Hematopoietic multipotent progenitor cell treated with erythropoietin and hydrocortisone succinate and interleukin-3 and kit ligand, for 4 days (in vitro differentiated cells): ENCODE data around the gene PPP2R1B.
"Not testable (repeated sequence)": the region's sequence is repeated elsewhere in the genome, so short reads cannot be mapped to it uniquely, and the experiment has no call there.

Source experiments
- DNase-seq: peaks from one replicate; pipeline ENCODE4 v3.0.0-alpha.2; 2015

Gene PPP2R1B

DNA sequence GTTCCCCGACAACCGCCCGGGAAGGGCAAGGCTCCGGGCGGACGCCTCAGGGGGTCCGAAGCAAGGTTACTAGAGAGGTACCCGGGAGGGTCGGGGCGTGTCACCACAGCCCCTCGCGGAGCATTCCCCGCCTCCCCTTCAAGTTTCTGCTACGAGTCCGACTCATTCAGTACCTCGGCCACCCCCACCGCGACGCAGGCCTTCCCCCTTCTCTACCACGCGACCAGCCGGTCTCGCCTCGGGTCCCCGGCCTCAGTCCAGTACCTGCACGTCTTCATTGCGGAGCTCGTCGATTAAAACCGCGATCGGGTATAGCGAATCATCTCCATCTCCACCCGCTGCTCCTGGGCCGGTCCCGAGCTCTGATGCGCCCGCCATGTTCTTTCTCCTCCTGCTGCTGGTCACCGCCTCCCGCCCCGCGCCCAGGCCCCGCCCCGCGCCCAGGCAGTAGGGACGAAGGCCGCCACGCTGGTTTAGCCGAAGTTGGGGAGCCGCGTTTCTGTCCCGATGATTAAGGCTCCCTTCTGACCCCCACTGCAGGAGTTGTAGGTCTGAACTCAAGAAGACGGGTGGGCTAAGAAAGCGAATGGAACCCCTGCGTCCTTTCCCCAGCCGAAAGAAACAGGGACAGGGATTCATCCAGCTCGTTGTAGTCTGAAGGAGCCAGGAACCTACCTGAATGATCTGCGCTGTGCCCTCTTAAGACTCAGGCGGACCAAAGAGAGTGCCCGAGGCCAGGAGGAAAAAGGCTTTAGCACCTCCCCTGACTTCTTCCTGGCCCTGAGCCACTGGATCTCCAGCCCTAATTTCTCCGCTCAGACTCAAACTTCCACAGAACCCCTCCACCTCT, at the start of gene PPP2R1B:
Gene PPP2R1B (minus strand): TSS at position 406 of the 850 bp plus-strand sequence. CDS start 28 bp downstream, at position 378.
- DNase-seq, result peak; percentile 87

DNA sequence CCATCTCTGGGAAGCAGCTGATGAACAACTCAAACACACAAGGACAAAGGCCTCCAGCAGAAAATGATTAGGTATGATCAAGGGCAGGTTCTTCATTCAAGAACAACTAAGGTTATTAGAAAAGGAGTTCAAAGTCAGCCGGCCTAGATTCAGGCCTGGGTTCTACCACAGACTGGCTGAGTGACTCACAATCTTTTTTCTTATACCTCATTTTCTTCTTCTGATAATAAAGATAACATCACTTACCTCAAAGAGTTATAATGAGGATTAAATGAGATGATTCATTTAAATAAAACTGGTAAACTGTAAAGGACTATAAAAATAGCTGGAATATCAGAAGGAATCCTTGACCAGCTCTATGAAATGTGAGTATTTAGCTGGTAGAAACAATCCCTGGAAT, 49.3 kb upstream of the PPP2R1B start:
- peak; percentile 8 for DNase-seq

DNA sequence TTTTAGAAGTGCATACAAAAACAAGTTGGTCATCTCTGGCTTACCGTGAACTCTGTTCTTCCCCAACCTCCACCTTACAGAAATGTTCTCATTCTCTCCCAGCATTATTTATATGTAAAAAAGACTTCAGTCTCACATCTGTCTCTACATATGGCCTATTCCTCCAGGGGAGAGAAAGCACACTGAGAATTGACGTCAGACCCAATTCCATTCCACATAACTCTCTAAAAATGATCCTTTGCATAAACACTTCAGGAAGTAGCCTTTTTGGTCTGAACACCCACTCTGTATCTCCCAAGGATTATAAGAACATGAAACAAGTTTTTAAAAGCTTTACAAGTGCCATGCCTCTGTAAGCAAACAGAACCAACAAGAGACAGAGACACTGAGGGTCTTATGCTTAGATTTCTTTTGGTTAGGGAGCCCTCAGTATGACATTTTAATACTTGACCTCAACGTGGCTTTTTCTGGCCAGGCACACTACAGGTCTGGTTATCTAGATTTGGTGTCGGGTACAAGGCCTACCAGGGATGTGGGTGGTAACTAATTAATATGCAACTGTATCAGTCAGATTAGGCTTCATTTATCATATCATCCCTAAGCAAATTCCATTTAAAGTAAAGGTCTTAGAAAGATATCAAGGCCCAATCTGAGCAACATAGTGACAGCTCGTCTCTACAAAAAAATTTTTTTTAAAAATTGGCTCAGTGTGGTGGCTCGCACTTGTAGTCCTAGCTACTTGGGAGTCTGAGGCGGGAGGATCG, 48.5 kb upstream of the PPP2R1B start:
- peak; percentile 74 for DNase-seq

DNA sequence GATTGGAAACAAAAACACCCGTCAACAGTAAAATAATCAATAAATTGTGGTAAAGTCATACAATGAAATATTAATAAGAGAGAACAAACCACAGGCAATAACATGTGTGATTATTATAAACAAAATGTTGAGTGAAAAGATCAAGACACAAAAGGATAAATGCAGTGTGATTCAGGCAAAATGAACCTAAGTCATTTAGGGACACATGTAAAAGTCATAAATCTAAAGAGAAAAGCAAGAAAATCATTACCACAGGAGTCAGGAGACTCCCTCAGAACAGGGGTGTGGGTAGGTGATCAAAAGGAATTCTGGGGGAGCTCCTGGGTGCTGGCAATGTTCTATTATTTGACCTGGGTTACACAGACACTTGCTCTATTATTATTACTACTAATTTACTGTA, 47.9 kb upstream of the PPP2R1B start:
- no peak for DNase-seq

DNA sequence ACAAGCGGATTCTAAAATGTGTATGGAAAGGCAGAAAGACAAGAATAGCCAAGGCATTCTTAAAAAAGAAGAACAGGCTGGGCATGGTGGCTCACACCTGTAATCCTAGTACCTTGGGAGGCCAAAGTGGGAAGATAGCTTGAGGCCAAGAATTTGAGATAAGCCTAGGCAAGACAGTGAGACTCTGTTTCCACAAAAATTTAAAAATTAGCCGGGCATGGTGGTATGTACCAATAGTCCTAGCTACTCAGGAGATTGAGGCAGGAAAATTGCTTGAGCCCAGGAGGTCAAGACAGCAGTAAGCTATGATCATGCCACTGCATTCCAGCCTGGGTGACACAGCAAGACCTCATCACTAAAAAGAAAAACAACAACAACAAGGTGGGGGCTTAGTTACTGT, 46.0 kb upstream of the PPP2R1B start:
- no peak for DNase-seq

DNA sequence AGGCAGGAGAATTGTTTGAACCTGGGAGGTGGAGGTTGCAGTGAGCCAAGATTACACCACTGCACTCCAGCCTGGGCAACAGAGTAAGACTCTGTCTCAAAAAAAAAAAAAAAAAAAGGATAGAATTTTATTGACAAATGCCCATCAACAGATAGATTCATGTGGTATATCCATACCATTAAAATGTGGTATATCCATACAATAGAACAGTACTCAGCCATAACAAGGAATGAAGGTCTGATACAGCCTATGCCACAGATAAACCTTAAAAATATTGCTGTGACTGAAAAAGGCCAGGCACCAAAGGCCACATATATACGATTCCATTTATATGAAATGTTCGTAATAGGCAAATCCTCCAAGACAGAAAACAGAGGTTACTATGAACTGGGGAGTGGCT, 45.3 kb upstream of the PPP2R1B start:
- no peak for DNase-seq

DNA sequence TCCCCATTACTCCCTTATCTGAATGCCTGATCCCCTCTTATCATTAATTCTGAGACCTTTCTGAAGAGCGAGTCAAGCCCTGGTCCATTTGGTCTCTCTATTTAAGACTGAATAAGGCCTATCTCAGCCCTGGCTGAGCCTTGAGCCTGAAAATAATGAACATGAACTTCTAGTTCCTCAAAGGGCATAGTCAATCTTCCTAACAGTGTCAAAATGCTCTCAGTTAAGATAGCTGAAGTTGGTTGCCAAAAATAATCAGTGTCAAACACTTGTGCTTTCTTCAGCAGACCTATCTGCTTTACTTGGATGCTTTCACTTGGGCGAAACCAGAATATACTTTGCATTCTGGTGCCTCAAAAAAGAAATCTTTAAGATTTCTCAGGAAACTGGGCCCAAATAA, 42.6 kb upstream of the PPP2R1B start:
- DNase-seq, result no peak

DNA sequence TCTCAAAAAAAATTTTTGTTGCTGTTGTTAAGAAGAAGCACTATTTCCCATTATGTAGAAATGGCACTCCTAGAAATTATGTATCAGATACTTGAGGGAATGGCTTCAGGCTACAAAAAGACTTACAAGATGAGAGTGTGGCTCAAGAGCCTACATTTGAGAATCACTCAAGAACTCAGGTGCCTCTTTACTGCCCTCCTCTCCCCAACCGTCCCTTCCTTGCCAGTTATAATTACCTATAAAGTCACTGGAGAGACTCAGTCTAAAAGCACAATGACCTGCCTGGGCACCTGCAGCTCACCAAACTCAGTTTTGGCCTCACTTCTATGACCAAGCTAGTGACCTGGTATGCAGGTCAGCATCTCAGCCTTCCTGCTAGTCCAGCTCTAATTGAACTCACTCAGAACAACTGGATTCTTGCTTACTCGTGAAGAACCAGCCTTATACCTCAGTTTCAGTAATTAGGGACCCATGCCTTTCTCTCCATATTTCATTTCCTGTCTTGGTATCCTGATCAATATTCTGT, 41.9 kb upstream of the PPP2R1B start:
- no peak for DNase-seq

DNA sequence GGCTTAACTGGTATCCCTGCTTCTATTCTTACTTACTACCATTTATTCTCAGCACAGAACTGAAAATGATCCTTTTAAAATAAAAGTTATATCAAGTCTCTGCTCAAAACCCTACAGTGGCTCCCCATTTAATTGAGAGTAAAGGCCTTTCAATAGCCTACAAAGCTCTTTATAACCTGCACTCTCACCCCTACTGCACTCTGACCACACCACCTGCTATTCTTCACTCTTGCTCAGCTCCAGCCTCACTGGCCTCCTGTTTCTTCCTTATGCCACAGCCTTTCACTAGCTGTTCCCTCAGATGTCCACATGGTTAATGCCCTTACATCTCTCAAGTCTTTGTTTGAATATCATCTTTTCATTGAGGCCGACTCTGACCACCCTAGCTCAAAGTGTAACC, 40.9 kb upstream of the PPP2R1B start:
- no peak for DNase-seq

DNA sequence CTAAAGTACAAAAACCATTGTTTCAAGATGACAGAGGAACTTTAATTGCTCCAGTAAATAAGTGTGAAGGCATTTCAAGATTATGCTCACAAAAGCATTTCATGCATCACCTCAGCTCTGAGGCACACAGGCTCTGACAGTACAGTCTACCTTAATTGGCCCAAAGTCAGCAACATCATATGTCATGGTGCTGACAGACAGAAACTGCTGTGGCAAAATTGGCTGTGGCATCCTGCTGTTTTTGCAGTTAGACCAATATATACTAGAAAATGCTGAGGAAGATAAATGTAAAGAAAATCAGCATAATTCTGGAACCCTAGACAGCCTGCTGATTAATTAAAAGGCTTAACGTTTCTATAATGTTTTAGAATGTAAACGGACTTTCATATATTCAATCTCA, 34.9 kb upstream of the PPP2R1B start:
- no peak for DNase-seq

DNA sequence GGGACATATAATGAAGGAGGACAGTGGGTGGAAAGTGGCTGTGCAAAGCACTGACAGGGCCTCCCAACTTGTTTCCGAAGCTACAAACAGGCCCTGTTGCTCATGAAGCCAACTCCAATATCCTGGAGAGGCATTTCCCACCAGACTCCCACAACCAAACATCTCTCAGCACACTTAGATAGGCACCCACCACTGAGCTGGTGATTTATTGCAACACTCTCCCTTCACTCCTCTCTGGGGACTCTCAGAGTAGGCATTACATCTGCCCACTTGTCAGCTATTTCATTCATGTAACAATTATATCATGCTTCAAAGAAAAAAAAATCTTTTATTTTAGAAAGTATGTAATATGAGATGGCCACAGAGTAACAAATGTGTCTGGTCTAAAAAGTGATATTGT, 32.1 kb upstream of the PPP2R1B start:
- DNase-seq, result no peak

DNA sequence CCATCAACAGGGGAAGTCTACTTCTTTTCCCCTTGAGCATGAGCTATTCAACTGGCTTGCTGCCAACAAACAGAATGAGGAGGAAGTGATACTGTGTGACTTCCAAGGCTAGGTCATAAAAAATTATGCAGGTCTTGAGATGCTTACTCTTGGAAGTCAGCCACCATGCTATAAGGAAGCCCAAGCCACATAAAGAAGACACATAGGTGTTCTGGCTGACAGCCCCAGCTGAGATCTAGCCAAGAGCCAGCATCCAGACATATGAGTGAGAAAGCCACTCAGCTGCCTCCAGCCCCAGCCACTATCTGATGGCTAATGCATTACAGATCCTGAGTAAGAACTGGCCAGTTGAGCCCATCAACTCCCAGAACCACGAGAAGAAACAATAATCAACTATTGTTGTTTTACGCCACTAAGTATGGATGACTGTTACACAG, 31.0 kb upstream of the PPP2R1B start:
- DNase-seq, result peak; percentile 78

DNA sequence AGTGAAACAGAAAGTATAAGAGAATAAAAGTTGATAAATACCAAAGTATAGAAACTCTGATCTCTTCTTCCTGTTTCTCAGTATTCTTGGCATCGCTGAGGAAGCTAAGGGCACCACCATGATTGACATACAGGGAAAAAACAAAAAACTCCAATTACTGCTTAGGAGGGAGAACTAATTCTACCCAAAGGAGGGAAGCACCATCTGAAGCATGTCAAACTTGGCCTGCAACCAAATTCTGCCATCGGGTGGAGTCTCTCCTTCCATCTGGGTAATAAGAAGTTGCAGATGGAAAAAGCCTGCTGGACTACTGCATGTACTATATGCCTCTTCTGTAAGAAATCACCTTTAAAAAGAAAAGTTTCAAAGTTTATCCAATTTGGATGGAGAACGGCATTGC, 30.5 kb upstream of the PPP2R1B start:
- DNase-seq, result peak; percentile 18

DNA sequence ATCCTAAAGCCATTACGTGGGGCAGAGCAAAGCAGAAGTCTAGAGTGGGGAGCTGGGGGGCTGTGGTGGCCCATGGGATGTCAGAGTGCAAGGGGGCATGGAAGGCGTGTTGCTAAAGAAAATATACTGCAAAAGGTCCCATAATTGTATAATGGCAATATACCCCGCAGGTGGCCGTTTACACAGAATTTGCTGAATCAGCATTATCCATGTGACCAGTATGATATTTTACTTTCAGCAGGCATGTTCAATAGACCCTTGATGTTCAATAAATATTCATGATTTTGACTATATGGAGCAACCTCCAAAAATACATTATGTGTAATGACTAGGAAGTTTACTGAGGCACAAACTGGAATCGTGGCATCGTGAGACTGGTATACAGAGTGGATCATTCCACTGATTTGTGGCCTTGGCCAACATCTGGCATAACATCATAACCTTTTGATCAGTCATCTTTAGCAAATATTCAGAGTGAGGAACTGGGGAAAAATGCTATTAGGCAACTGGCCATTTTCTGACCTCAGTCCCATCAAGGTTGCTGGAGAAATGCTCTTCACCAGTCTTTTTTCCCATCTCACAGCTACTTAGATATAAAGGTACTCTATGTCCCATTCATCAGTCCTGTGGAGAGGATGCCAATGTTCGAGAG, 29.3 kb upstream of the PPP2R1B start:
- DNase-seq, result no peak

DNA sequence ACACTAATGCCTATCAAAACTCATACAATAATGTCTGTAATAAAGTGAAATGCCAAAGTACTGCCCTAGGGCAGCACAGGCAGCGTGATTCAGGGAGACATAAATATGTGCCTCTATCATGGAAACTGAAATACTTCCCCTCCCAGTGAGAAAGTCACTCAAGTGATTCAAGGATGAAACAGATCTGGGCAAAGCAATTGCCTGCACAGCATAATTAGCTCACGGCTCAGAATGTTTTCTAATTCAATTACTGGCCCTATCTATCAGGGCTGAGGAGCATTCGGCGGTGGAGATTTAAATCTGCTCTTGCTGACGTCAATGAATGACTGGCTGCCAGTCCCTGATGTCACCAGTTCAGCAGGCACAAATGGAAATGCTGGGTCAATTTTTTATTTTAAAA, 27.7 kb upstream of the PPP2R1B start:
- DNase-seq, result no peak

DNA sequence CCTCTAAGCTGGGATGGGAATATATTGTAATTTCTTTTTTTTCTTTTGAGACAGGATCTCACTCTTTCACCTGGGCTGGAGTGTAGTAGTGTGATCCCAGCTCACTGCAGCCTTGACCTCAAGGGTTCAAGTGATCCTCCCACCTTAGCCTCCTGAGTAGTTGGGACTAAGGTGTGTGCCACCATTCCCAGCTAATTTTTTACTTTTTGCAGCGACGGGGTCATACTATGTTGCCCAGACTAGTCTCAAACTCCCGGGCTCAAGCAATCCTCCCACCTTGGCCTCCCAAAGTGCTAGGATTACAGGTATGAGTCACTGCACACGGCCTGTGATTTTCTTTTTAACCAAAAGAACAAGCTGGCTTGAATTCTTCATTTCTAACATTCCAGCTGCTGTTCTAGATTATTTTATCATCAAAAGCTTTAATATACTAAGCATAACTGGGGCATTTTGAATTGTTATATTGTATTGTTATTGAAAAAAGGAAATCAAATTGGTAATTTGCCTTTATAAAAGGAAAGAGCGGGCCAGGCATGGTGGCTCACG, 26.8 kb upstream of the PPP2R1B start:
- DNase-seq, result no peak

DNA sequence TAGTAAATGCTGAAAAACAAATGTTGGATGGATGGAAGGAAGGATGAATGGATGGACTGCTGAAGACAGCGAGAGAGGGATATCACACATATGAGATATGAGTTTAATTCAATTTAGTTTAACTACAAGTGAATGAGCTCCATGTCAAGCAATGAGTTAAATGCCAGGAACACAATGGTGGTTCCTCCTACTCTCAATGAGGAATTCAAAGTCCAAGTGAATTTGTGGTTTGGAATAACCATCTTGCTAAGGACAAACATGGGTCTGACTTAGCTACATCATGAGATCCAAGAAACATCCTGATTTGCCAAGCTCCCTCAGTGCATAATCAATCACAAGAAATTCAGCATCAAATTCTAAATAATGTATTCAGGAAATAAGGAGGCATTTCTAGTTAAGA, 26.1 kb upstream of the PPP2R1B start:
- no peak for DNase-seq

DNA sequence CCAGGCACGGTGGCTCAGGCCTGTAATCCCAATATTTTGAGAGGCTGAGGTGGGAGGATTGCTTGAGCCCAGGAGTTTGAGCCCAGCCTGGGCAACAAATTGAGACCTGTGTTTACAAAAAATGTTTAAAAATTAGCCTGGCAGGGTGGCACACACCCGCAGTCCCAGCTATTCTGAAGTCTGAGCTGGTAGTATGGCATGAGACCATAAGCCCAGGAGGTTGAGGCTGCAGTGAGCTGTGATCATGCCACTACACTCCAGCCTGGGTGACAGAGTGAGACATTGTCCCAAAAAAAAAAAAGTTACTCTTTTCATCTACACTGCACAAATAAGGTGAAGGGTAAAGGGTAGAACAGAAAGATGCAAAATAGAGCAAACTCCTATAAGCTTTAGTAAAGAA, 22.3 kb upstream of the PPP2R1B start:
- DNase-seq, result no peak

DNA sequence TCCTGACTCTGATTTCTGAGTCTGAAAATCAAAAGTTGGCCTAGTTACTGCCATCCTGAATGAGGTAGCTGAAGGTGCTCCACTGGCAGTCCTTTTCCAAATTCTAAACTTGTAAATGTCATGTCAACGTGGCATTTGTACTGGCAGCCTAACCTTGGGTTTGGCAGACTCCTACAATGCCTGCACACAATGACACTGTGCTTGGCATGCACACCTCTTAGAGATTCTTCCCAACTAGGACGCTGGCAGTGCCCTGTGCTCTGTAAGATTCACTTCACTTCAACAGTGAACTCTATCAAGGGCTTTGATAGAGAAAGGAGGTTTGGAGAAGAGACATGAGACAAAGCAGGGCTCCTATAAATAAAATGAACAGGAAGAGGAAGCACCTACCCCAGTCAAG, 21.9 kb upstream of the PPP2R1B start:
- DNase-seq, result no peak

DNA sequence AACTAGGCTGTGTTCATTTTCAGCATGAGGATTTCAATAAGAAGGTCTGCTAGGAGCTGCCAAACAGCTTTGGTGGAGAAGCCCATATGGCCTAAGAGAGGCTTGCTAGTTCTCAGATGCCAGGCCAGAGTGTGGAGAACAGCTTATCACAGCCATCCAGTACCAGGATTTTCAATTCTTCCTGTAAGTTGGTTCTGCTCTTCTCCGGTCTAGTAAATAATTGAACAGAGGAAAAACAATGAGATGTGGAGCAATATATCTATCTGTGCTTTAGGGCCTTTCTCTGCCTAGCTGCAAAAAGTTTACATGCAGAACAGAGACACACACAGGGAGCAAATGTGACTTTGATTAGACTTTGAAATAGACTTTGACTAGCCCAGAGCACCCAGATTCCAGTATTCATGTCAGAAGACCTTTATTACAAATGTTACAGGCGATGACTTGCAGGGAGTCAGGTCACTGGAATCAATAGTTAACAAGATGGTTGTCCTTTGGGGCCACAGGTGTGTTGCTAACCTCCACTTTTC, 19.8 kb upstream of the PPP2R1B start:
- DNase-seq, result no peak

DNA sequence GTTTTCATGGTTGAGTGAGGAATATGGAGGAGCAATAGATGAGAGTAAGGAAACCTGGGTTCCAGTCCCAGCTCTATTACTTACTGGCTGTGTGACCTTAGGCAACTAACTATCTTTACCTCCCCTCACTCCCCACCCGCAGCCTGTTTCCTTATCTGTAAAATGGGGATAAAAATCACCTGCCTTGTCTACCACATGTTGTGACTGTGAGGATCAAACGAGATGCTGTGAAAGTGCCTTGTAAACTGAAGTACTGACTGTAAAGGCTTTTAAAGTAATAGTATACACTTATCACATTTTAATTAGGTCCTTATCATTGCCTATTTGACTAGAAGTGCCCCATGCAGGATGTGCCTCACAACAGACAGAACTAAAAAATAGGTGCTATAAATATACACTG, 18.9 kb upstream of the PPP2R1B start:
- DNase-seq, result no peak

DNA sequence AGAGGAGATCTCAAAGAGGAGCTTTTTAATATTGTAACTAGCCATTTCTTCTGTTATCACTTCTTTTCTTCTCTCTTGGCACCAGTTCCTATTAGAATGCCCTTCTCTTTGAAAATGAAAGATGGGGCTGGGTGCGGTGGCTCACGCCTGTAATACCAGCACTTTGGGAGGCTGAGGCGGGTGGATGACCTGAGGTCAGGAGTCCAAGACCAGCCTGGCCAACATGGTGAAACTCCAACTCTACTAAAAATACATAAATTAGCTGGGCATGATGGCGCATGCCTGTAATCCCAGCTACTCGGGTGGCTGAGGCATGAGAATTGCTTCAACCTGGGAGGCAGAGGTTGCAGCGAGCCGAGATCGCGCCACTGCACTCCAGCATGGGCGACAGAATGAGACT, 18.1 kb upstream of the PPP2R1B start:
- DNase-seq, result not testable (repeated sequence)
